ENCODE results near the gene CTXN3.

Gene CTXN3

GRCh38 chr5:127700237-127700766 is 51.4 kb downstream of the CTXN3 start:
- no peak for DNase-seq

GRCh38 chr5:127702434-127702833 is 53.6 kb downstream of the CTXN3 start:
- no peak for DNase-seq

- DNase-seq, result no peak
These were observed 54.2 kb downstream of the CTXN3 start, which contains the start of gene CCDC192 for GRCh38 chr5:127702926-127703561. TSS of gene CCDC192 (plus strand) at chr5:127703391. CDS start at chr5:127703446, 55 bp downstream.

- DNase-seq, result no peak
These were observed 56.4 kb downstream of the CTXN3 start for GRCh38 chr5:127705120-127705892.

- DNase-seq, result no peak
These were observed 57.8 kb downstream of the CTXN3 start for GRCh38 chr5:127706691-127707090.

GRCh38 chr5:127707209-127707608 is 58.3 kb downstream of the CTXN3 start:
- no peak for DNase-seq
